Measurements from ENCODE around the gene NDRG3.

NDRG3 gene

DNA sequence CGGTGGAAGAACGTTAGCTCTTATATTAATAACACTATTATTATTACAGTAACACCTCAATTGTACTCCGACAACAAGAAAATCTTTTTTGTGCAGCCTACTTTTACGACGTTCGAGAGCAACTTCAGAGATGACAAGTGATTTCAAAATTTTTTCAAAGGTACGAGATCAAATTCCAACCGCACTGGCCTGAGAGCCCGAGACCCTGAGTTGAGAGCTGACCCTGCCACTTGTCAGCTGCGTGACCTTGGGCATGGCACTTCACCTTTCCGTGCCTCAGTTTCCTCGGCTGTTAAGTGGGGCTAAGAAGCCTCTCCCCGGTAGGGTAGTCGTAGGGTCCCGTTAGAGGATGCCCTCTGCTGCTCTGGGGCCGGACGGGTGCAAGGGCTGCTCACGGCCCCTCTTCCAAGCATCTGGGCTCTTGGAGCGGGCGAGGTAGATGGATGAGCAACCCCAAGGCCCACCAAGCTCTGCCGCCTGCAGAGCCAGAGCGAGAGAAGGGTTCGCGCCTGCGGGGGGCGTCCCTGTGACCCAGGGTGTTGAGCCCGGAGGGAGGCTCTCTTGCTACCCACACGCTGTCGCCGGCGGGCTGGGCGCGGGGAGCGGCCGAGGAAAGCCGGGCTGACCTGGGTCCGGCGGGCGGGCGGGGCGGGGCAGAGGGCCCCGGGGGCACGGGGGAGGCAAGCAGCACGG, 510 bp downstream of the NDRG3 start:
- H4K20me1 ChIP-seq (ENCODE audit: low read depth, low read length), result no peaks in the 10 kb centered on the region
- H3K27ac ChIP-seq (ENCODE audit: low read depth, low read length), result no peak overlapping the region
- peak overlapping the region; percentile 71 for H3K9ac ChIP-seq (ENCODE audit: low read length)
- no peaks in the 10 kb centered on the region; the same call in none of the 2 replicates for H3K79me2 ChIP-seq (ENCODE audit: insufficient read depth, low read length)
- TF ChIP-seq CTCF (IDR thresholded peaks at IDR 0.05; ENCODE audit: insufficient read depth, low read length, poor library complexity, severe bottlenecking) (peak; percentile 24), EZH2phosphoT487 (conservative IDR thresholded peaks at IDR 0.05; ENCODE audit: low read length) (no peak)
- peak overlapping the region; percentile 90 for H2AFZ ChIP-seq (ENCODE audit: low read depth, low read length, severe bottlenecking)
- peaks cover 37% of the 10 kb centered on the region; the same call in 1 of the 2 replicates for H3F3A ChIP-seq (ENCODE audit: insufficient read depth)
- H3K4me2 ChIP-seq (ENCODE audit: low read depth, low read length, poor library complexity, severe bottlenecking), result peak overlapping the region; percentile 95
- no peaks in the 10 kb centered on the region for H3K9me2 ChIP-seq (replicated peaks; ENCODE audit: insufficient read depth, low read length)
- H3K36me3 ChIP-seq (ENCODE audit: low read length), result no peaks in the 10 kb centered on the region
- H3K27me3 ChIP-seq (ENCODE audit: low read length), result no peaks in the 10 kb centered on the region
- H3K9me3 ChIP-seq (ENCODE audit: insufficient read depth, low read length), result no peaks in the 10 kb centered on the region
- peak overlapping the region; percentile 80 for H3K4me3 ChIP-seq (ENCODE audit: insufficient read depth, low read length, poor library complexity, severe bottlenecking)

GRCh38 chr20:36744764-36745191, 1.1 kb downstream of the NDRG3 start:
- Histone ChIP-seq H3K9me2 (replicated peaks; ENCODE audit: insufficient read depth, low read length) (no peaks in the 10 kb centered on the region), H3K9ac (ENCODE audit: low read length) (peak overlapping the region; percentile 71), H3K4me3 (ENCODE audit: insufficient read depth, low read length, poor library complexity, severe bottlenecking) (peak overlapping the region; percentile 80), H3K79me2 (ENCODE audit: insufficient read depth, low read length) (no peaks in the 10 kb centered on the region; the same call in none of the 2 replicates), H3K36me3 (ENCODE audit: low read length) (no peaks in the 10 kb centered on the region), H3F3A (ENCODE audit: insufficient read depth) (peaks cover 37% of the 10 kb centered on the region; the same call in 1 of the 2 replicates), H3K4me2 (ENCODE audit: low read depth, low read length, poor library complexity, severe bottlenecking) (peak overlapping the region; percentile 95), H3K9me3 (ENCODE audit: insufficient read depth, low read length) (no peaks in the 10 kb centered on the region), H3K27ac (ENCODE audit: low read depth, low read length) (no peak overlapping the region), H4K20me1 (ENCODE audit: low read depth, low read length) (no peaks in the 10 kb centered on the region), H2AFZ (ENCODE audit: low read depth, low read length, severe bottlenecking) (peak overlapping the region; percentile 90), H3K27me3 (ENCODE audit: low read length) (no peaks in the 10 kb centered on the region)
- TF ChIP-seq CTCF (IDR thresholded peaks at IDR 0.05; ENCODE audit: insufficient read depth, low read length, poor library complexity, severe bottlenecking), result no peak
- no peak for TF ChIP-seq EZH2phosphoT487 (conservative IDR thresholded peaks at IDR 0.05; ENCODE audit: low read length)

DNA sequence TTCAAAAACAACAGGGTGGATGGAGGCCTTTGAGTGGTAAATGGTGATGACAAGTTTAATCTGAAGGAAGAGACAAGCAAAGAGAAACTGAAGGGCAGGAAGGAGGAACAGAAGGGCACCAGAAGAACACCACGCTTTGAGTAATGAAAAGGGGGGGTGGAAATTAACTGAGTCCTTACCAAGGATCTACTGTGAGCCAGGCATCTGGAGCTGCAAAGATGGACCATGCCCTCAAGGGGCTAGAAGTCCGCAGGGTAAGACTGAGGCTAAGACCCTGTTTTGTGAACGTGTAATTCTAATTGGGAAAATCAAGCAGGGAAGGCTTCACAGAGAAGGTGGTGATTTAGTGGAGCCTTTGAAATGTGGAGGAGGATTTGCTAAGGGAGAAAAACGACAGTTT, 1.6 kb downstream of the NDRG3 start:
- Histone ChIP-seq H3K27me3 (ENCODE audit: low read length) (no peaks in the 10 kb centered on the region), H4K20me1 (ENCODE audit: low read depth, low read length) (no peaks in the 10 kb centered on the region), H3K27ac (ENCODE audit: low read depth, low read length) (no peak overlapping the region), H3K79me2 (ENCODE audit: insufficient read depth, low read length) (no peaks in the 10 kb centered on the region; the same call in none of the 2 replicates), H3K36me3 (ENCODE audit: low read length) (no peaks in the 10 kb centered on the region), H3K9me2 (replicated peaks; ENCODE audit: insufficient read depth, low read length) (no peaks in the 10 kb centered on the region), H3K4me2 (ENCODE audit: low read depth, low read length, poor library complexity, severe bottlenecking) (no peak overlapping the region), H3F3A (ENCODE audit: insufficient read depth) (peaks cover 33% of the 10 kb centered on the region; the same call in 1 of the 2 replicates), H3K9me3 (ENCODE audit: insufficient read depth, low read length) (no peaks in the 10 kb centered on the region), H3K4me3 (ENCODE audit: insufficient read depth, low read length, poor library complexity, severe bottlenecking) (no peak overlapping the region), H3K9ac (ENCODE audit: low read length) (no peak overlapping the region), H2AFZ (ENCODE audit: low read depth, low read length, severe bottlenecking) (no peak overlapping the region)
- TF ChIP-seq CTCF (IDR thresholded peaks at IDR 0.05; ENCODE audit: insufficient read depth, low read length, poor library complexity, severe bottlenecking) (no peak), EZH2phosphoT487 (conservative IDR thresholded peaks at IDR 0.05; ENCODE audit: low read length) (no peak)
